Endometrial microvascular endothelial cells (primary cell): ENCODE data around the gene NPHP4. TPM values are rescaled to one million over a fixed set of nuclear protein-coding genes. Genes with fewer than 3 reads are reported as not detected.

Source experiments
- in situ Hi-C: cut with HindIII; loops from 2 replicates; pipeline ENCODE4 v1.10.0; 2017; ENCODE audit warnings: low sequenced_read_pairs, low pct_unique_long_range_greater_than_20kb; ENCODE audit errors: inconsistent ontology term
- total RNA-seq: library from RNA; depleted of rRNA; stranded (reverse); fragments of >200 nt; gene quantifications from one replicate; pipeline ENCODE4 v1.2.3, GENCODE V29; 2015; ENCODE audit errors: inconsistent ontology term

The NPHP4 gene
- total RNA-seq, 1 donor from 2014 or later = 4.2 TPM

DNA sequence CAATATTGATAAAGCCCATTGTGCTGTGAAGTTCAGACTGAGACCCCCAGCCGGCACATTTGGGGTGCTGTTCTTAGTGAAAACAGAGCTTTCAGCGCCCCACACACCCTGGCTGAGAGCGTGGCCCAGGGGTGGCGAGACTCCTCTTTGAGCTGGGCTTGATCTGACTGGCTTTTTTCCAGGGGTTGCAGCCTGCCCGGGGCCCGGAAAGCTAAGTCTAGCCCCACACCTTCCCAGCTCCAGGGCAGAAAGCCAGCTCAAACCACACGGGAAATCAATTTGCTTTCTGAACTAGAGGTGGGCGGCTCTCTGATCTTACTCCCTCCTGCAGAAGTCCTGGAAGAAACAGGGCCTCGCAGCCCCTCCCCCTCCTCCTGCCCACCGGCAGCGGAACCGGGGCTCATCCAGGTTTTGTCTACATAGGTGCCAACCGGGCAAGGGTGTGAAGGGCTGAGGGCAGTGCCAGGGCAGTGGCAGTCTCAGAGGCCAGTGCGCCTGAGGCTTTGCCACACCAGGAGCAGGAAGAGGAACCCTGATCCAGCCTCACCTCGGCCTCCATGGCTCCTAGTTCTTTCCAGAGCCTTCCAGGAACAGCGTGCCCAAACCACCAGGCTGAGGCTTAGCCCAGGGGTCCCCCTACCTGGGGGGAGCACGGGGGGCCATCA is 155.3 kb downstream of the NPHP4 start:
- in situ Hi-C loops = no loop called here

DNA sequence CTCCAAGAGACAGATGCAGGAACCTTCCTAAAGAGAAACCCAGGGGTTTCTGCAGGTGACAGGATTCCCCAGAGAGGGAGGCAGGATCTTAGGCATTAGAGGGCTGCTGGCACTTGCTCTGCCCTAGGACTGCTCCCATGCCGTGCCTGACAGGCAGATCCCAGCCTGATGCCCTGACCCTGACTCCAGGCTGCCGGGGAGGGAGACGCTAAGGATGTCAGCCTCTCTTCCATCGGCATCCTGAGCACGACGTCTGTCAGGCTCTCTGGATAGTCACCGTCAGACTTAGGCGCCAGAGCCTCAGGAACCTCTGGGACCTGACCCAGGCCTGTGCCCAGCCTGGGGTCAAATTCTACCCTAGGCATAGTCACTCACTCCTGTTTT is 157.1 kb downstream of the NPHP4 start:
- in situ Hi-C loops = no loop called here

DNA sequence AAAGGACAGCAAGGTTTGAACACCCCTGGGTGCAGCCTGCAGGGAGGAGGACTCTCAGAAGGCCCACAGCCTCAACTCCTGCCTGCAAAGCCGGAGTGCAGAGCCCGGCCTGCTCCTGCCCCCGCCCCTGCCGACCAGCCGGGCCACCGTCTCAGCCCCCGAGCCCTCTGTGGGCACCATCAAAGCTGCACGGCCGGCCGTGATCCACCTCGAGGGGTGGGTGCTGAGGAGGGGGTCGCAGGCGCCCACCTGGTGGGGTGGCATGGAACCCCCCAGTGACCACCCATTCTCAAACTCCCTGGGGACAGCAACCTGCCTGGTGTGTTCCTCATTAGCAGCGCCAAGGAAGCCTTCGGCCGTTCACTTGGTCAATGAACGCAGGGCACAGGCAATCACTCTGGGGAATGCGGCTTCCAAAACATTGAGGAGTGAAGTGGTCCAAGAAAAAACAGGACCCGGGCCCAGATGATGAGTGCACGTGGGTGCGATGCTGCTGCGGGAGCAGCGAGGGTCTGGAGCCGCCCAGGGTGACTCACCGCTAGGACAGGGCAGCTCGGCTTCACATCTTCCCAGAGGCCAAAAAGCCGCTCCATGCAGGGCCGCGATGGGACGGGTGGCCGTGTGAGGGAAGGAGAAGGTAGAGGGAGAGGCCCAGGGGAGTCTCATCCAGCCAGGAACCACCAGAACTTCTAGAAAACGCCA is 157.6 kb downstream of the NPHP4 start:
- in situ Hi-C loops = no loop called here

DNA sequence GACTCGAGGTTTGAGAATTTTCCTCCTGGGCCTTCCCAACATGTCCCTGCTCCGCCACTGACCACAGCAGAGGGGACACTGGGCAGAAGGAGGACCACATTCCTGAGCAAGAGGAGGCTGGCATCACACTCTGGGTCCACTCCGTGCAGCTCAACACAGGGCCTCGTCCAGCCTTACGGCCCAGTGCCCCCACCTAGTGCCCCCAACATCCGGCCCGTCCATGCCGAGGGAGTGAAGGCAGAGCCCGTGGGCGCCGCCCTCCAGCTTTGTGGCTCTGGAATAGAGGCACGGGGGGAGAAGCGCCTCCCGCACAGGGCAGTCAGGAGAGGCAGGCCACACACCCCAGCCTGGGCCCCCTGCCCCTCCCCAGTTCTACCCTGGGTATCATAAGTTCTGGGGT is 158.3 kb downstream of the NPHP4 start:
- in situ Hi-C loops = no loop called here

DNA sequence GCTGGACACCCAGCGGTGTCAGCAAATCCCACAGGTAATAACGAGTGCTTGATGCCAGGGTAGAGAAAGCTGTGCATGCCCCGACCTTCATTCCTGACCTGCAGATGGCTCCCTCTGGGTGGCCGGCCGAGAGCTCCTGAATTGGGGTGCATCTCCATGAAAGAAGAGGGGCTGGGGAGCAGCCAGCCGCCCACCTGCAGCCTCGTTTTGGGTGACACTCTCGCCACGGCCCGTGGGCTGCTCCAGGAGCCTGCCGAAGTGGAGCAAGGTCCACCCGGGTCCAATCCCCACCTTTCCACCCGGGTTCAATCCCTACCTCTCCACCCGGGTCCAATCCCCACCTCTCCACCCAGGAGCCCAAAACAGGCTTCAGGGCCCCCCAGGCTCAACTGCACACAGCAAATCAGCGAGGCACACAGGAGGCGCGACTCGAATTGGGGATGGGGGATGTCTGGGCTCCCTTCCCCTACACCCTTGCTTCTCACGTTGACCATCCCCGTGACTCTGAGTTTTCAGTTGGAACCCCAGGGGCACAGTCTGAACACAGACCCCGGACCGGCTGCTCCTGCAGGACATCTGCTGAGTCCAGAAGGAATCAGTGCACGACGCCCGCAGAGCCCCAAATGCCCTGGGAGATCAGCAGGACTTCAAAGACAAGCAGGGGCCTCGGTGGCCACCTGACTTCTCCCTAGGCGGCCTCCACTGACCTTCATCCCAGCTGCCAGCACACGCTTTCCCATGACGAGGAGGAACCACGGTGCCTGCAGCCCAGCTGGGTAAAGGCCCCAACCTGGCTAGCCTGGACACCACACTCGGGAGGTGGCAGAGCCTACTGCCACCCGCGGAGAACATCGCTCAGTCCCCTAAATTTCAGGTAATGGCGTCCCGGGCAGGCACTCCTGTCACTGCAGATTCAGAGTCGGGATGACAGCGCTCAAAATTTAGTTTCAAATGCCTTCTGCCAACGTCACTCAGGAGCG is 159.0 kb downstream of the NPHP4 start:
- in situ Hi-C loops = no loop called here

DNA sequence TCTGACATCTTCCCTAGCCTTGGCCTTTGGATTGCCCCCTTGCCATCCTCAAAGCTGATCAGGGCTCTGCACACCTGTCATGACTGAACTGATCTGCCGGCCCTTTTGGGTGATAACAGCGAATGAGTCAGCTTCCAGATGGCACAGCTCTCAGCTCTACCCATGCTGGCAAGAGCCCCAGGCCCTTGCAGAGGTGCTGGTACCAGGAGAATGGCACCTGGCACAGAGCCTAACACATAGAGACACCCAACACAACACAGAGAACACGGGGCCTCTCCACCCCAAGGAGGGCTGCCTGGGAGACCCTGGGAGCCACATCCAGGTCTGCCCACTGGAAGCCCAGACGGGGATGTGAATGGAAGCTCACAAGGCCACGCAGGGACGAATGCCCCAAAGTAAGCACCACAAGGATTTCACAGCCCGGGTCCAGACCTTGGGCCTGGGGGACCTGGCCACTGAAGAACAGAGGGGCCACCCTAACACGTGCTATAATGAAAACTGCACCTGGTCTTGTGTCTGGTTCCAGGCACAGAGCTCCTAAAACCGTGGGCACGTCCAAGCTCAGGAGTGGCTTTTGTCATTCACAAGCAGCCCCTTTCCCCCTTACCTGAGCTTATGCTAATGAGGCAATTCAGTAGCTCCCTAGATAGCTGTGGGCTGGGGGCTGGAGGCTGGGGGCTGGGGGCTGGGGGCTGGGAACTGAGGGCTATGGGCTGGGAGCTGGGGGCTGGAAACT is 160.5 kb downstream of the NPHP4 start:
- in situ Hi-C loops = no loop called here

DNA sequence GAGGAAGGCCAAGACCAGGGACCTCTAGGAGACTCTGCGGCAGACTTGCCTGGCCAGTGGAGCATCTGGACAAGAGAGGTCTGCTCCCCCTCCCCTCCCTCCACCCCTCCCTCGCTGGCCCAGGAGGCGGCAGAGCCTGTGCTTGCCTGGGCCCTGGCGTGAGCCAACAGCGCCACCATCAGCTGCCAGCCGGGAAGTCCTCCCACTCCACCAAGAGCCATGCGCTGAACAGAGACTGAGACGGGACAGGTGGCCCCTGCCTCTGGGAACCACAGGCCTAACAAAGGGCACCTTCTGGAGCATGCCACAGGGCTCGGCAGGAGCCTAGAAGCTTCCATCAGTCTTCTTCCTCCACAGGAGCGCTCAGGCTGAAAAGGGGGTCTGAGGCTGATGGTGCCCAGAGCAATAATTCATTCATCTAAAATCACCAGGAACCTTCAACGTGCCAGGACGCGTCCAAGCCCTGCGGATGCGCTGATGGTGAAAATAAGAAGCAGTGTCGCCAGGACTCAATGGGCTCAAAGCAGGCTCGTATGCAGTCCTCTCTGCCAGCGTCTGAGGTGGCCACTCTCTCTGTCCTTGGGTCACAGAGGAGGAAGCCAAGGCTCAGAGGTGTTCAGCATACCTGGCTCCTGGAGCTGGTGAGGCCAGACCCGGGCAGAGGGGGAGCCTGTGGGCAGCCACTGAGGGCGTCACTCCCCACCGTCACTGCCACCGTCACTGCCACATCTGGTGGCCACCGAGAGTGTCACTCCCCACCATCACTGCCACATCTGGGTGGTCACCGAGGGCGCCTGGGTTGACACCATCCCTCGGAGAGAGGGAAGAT is 161.2 kb downstream of the NPHP4 start:
- in situ Hi-C loops = no loop called here

DNA sequence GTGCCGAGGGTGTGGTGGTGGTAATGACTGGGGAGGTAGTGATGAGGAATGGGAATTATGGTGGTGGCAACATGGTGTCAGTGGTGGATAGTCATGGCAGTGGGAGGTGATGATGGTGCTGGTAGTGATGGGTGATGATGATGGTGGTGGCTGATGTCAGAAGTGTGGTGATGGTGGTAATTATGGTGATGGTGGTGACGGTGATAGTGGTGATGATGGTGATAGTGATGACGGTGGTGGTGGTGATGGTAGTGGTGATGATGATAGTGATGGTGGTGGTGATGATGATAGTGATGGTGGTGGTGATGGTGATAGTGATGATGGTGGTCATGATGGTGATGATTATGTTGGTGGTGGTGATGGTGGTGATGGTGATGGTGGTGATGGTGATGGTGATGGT is 162.8 kb downstream of the NPHP4 start:
- in situ Hi-C loops = no loop called here

DNA sequence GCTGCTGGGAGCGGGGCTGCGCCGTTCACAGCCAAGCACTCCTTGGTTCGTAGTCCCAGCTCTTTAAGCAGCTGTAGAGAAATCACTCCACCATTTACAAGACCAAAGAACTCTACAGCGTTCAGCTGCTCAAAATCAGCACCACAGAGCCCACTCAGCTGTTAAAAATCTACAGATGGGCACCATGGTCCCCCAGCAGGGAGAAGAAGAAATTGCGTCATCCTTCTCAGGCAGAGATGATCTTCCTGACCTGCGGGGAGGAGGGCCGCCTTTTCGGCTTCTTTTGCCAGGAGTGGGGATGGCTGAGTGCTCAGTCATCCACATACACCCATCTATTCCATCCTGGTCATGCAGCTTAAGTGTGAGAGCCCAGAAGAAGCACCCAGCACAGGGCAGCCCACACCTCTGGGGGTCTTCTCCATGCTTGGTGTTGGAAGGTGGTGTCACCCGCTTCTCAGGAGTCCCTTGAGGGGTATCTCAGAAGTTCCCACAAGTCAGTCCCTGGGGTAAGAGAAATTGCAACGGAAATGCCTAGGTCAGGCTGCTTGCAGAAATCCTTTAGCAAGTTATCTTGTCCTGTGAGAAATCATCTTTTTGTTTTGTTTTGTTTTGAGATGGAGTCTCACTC is 163.8 kb downstream of the NPHP4 start:
- in situ Hi-C loops = no loop called here

DNA sequence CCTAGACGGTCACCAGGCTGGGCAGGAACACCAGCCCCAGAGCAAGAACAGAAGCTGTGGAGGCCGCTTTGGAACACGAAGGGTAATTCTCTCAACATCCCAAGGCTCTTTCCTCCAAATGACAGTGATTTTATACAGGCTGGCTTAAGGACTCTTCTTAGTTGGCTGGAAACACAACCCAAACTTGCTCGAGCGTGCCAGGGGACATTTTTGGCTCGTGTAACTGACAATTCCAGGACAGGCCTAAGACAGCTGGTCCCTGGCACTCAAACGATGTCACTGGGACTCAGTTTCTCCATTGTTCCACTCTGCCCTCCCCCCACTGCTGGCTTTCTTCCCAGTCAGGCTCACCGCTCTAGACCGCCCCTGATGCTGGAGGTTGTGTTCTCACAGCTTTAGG is 164.7 kb downstream of the NPHP4 start:
- in situ Hi-C loops = no loop called here

DNA sequence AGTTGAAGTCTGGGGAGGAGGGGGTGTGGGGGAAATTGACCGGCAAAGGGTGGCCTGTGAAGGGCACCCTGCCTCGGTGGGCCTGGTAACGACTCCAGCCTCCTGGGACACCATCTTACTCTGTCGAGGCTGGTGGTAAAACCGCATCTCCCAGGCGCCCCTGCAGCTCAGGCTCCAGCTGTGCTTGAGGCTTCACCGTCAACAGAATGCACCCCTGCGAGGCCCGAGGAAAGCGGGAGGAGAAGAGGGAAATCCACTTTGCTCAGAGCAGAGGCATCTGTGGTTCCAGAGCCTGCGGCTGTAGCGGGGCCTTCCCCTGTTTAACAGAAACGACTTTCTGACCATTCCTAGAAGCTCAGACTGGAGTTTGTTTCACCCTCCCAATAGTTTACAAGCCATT is 165.6 kb downstream of the NPHP4 start:
- in situ Hi-C loops = no loop called here

DNA sequence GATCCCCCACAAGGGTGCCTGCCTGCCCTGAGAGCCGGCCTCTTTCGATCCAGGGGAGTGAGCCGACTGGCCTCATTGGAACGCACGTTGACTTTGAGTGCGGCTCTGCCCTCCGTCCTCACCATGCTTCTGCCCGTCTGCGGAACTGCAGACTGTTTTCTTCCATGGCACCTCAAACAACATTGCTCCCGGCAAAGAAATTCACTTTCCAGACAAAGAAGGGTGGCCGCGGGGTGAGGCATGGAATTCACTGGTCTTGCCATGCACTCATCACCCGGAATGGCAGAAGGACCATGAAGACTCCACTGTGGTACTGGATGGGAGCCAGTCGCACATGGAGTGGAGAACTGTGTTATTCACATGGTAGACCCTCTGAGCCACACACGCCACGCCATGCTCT is 169.5 kb downstream of the NPHP4 start:
- in situ Hi-C loops = no loop called here

DNA sequence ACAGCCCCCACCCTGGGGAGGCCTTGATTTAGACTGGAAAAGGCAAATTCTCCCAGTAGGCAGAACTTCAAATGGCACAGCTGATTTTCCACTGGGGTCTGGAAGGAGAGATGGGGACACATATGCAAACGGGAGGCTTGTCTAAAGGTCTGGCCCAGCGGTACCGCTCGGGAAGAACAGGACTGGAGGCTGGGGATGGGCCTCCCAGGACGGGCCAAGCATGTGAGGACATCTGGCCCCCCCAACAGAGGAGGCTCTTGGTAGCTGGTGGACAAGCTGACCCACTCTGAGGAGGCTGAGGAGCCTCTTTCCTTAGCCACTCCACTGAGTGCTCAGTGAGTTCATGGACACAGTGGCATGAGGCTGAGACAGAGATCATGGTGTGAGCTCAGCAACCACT is 170.0 kb downstream of the NPHP4 start:
- in situ Hi-C loops = no loop called here

DNA sequence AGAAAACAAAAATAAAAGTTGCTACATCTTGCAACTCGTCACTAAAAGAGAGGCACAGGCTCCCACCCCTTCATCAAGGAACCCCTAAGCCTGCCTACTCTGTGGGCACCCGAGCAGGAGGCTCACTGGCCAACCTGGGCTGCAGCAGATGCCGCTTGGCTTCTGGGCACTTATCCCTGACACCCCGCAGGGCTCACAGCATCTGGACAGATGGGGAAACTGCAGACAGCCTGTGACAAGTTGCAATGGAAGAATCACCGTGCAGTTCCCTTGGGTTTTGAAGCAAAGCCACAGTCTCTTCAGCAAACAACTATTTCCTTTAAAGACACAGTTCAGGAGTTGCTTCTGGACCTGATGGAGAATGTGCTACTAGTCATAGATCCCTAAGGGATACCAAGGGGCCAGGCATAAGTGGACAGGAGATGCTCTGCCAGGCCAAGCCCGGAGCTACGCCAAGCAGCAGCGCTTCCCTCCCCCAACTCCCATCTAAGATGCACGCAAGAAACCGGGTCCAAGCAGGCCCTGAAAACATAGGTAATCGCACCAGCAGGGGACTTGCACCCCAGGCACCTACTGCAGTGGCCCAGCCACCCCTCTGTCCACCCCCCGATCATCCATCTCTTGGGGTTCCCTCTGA is 170.6 kb downstream of the NPHP4 start:
- in situ Hi-C loops = no loop called here

DNA sequence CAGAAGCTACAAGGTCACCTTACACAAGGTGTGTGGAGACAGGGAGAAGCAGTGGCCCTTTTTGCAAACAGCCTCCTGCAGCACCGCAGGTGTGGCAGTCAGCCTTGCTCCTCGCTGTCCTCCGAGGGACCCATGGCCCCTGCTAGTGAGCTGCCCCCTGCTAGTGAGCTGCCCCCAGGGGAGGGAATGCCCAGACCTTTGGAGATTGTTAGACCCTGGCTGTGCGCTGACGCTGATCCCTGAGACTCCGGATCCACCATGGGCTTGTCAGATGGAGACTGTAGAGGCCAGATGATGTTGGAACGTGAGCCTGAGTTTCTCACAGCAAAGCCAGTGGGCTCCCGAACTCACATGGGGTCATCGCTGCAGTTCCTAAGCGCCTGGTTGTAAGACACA is 172.2 kb downstream of the NPHP4 start:
- in situ Hi-C loops = no loop called here

DNA sequence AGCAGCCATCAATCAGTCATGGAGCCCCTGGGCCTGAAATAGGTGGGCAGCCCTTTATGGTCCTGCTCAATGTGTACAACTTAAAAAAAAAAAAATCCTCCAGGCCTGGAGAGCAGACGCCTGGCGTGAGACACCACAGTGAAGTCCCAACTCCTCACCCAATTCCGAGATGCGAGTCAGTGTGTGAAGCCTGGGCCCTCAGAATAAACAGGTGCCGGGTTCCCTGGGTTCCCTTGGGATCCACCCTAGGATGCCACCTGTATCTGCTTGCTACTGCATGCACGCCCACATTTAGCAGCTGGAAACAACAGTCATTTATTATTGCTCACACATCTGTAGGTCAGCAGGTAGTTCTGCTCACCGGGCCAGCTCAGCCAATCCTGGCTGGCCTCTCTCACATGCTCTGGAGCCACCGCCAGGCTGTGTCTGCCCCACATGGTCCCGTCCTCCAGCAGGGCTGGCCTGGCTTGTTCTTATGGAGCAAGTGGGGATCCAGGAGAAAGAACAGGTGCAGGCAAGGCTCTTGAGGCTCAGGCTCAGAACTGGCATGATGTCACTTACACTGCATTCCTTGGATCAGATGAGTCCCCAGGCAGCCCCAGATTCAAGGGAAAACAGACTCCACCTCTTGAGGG is 172.7 kb downstream of the NPHP4 start:
- in situ Hi-C loops = no loop called here

DNA sequence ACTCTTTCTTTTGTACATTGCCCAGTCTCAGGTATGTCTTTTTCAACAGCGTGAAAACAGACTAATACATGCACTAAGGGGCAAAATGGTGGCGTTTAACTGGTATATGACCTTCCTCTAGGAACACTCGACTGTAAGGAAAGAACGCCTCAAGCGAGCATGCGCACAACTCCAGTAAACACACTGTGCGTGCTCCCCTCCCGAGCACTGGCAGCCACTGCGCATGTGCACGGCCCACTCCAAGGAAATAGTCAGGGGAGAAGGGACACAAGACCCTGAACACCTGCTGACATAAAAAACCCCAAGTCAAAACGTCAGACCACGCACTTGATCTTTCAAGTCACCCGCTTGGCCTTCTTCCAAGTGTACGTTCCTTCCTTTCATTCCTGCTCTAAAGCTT is 173.5 kb downstream of the NPHP4 start:
- in situ Hi-C loops = no loop called here
